GM12878 (cell line): Measurements from ENCODE around the gene ARHGAP26. TPM values are rescaled to one million over a fixed set of nuclear protein-coding genes. Genes with fewer than 3 reads are reported as not detected.

Experiments
- ATAC-seq: fragments of 200-7000 bp; cut with Tn5 transposase; 3 replicates; pipeline ENCODE4 v1.9.1; 2020; ENCODE audit warnings: mild to moderate bottlenecking, moderate library complexity
- BruUV-seq: library from RNA; stranded (reverse); fragments of 400-500 nt; replicated peaks from 2 replicates; lab custom pipeline; 2021; lab: Mats Ljungman, UMichigan
- CTCF ChIA-PET: fragments of 300-600 bp; sonication (Branson Sonifier 250); formaldehyde crosslinking; extraction: SDS; loops from one replicate; lab custom pipeline; 2021; ENCODE audit warnings: inconsistent platforms; lab: Yijun Ruan, JAX
- POLR2A ChIA-PET: fragments of 350-600 bp; formaldehyde crosslinking; extraction: SDS; loops from one replicate; lab custom pipeline; 2021; ENCODE audit warnings: inconsistent platforms; lab: Charles Lee
- RAD21 ChIA-PET: fragments of 300-600 bp; sonication (Branson Sonifier 250); formaldehyde crosslinking; loops from one replicate; lab custom pipeline; 2023; ENCODE audit warnings: antibody characterized with exemption; ENCODE audit not compliant: unreplicated experiment; lab: Charles Lee
- SMC1A ChIA-PET: fragments of 300-600 bp; sonication (Branson Sonifier 250); formaldehyde crosslinking; loops from one replicate; lab custom pipeline; 2023; ENCODE audit not compliant: unreplicated experiment, uncharacterized antibody; lab: Charles Lee
- DNase-seq: peaks from one replicate; pipeline ENCODE4 v3.0.0-alpha.2; 2011; ENCODE audit warnings: low read depth, low spot score
- FAIRE-seq: peaks from 3 replicates; lab custom pipeline; 2011; peaks lifted over from hg19 to GRCh38; lab: Jason Lieb, UNC
- H2AFZ ChIP-seq: 2 replicates; pipeline ENCODE4 v1.6.0; 2011; ENCODE audit warnings: low read depth, low read length, control low read depth; ENCODE audit not compliant: control insufficient read depth
- H3K27ac ChIP-seq: 2 replicates; pipeline ENCODE4 v1.5.1; 2011; ENCODE audit warnings: control low read depth; ENCODE audit not compliant: control insufficient read depth, insufficient read depth
- H3K27me3 ChIP-seq, 2 experiments: replicated peaks in 1 of 2; 2 replicates each; pipeline versions ENCODE4 v1.6.0 to v1.6.1; 2011; ENCODE audit warnings: low read length in 1 of 2; ENCODE audit not compliant: control insufficient read depth in 2 of 2, insufficient read depth in 2 of 2
- H3K36me3 ChIP-seq, 2 experiments: 2 replicates each; pipeline ENCODE4 v1.5.1; 2011; ENCODE audit warnings: low read length in 1 of 2; ENCODE audit not compliant: control insufficient read depth in 2 of 2, insufficient read depth in 2 of 2
- H3K4me1 ChIP-seq: 2 replicates; pipeline ENCODE4 v1.6.1; 2011; ENCODE audit warnings: mild to moderate bottlenecking, low read length, moderate library complexity, mixed read lengths; ENCODE audit not compliant: control insufficient read depth, insufficient read depth
- H3K4me2 ChIP-seq: 2 replicates; pipeline ENCODE4 v1.6.0; 2011; ENCODE audit warnings: control low read depth; ENCODE audit not compliant: control insufficient read depth, insufficient read depth
- H3K4me3 ChIP-seq: fragments of 200-600 bp; sonication (generic); 2 replicates; pipeline ENCODE4 v1.5.1; 2016
- H3K79me2 ChIP-seq: 2 replicates; pipeline ENCODE4 v1.6.0; 2011; ENCODE audit warnings: low read length; ENCODE audit not compliant: control insufficient read depth, insufficient read depth
- H3K9ac ChIP-seq: 2 replicates; pipeline ENCODE4 v1.8.0; 2011; ENCODE audit warnings: low read length, control low read depth, mixed read lengths; ENCODE audit not compliant: control insufficient read depth, insufficient read depth
- H3K9me3 ChIP-seq: replicated peaks from 3 replicates; pipeline ENCODE4 v1.5.1; 2011; ENCODE audit warnings: mild to moderate bottlenecking, low read length; ENCODE audit not compliant: control insufficient read depth, insufficient read depth
- H4K20me1 ChIP-seq: 2 replicates; pipeline ENCODE4 v1.6.0; 2011; ENCODE audit not compliant: control insufficient read depth, insufficient read depth
- CEBPB ChIP-seq, 2 experiments: fragments of 150-350 bp in 1 of 2; IDR thresholded peaks; 2 replicates each; pipeline ENCODE4 v1.6.1; 2012 to 2014; ENCODE audit warnings: low read depth in 2 of 2, low read length in 2 of 2, borderline replicate concordance in 1 of 2, inconsistent platforms in 1 of 2
- CREM ChIP-seq: IDR thresholded peaks from 2 replicates; pipeline ENCODE4 v1.6.1; 2014; ENCODE audit warnings: antibody characterized with exemption, low read depth
- NFYA ChIP-seq: IDR thresholded peaks from 2 replicates; pipeline ENCODE4 v1.6.1; 2011; ENCODE audit warnings: low read depth, mild to moderate bottlenecking, low read length, improper control_type of control experiment, borderline replicate concordance
- NFYB ChIP-seq: IDR thresholded peaks from 2 replicates; pipeline ENCODE4 v1.6.1; 2011; ENCODE audit warnings: low read depth, mild to moderate bottlenecking, low read length, improper control_type of control experiment, moderate library complexity; ENCODE audit not compliant: insufficient read depth
- STAT1 ChIP-seq: fragments of 450-650 bp; conservative IDR thresholded peaks from 2 replicates; pipeline ENCODE4 v1.6.1; 2014; ENCODE audit warnings: antibody characterized with exemption, mild to moderate bottlenecking
- WRNIP1 ChIP-seq: IDR thresholded peaks from 2 replicates; pipeline ENCODE4 v1.6.1; 2011; ENCODE audit warnings: low read depth, low read length, improper control_type of control experiment, borderline replicate concordance
- WGBS: methylation state at CpG from one replicate; pipeline ENCODE4 v1.1.6; 2016; ENCODE audit warnings: low lambda C conversion rate; ENCODE audit not compliant: insufficient replicate concordance, insufficient coverage; ENCODE audit errors: missing lambda C conversion rate; 5-methylcytosine and 5-hydroxymethylcytosine counted together
- in situ Hi-C: fragments of 300-500 bp; cut with MboI; formaldehyde crosslinking; loops from 9 replicates; pipeline ENCODE4 v1.14.3; 2018; ENCODE audit warnings: mixed read lengths
- intact Hi-C: fragments of 100-400 bp; cut with micrococcal nuclease; formaldehyde crosslinking; loops from one replicate; pipeline ENCODE4 v1.14.2; 2022; ENCODE audit not compliant: unreplicated experiment
- polyA plus RNA-seq, 11 experiments: library from polyadenylated mRNA; depleted of rRNA in 4 of 11; unstranded in 6 of 11; stranded (reverse) in 5 of 11; fragments of >200 nt; fragmentation: Nextera tagmentation in 4 of 11; fragmentation: Illumina TruSeq in 1 of 11; extraction: Ambion mirVana in 4 of 11; extraction: Trizol in 1 of 11; gene quantifications; 1 replicate in 1 of 11; 2 replicates in 10 of 11; pipeline versions ENCODE4 v1.2.1 to v1.2.3, GENCODE V29; 2011 to 2016; ENCODE audit warnings: inconsistent platforms in 2 of 11, missing spikeins in 2 of 11, low read depth in 1 of 11
- total RNA-seq, 4 experiments: library from RNA; depleted of rRNA in 3 of 4; stranded (reverse); fragments of >200 nt in 3 of 4; fragmentation: Illumina TruSeq in 1 of 4; extraction: Trizol in 1 of 4; gene quantifications; 2 replicates each; pipeline versions ENCODE4 v1.2.1 to v1.2.3, GENCODE V29; 2013 to 2021
- TF ChIP-seq, protein P1 (sequence below), 3 experiments: IDR thresholded peaks in 2 of 3; conservative IDR thresholded peaks in 1 of 3; 2 replicates each; pipeline ENCODE4 v1.5.1; 2011; ENCODE audit warnings: low read depth in 3 of 3, low read length in 3 of 3, mild to moderate bottlenecking in 3 of 3, control low read depth in 2 of 3, moderate library complexity in 2 of 3, inconsistent platforms in 1 of 3, mixed read lengths in 1 of 3; ENCODE audit not compliant: control insufficient read depth in 2 of 3, insufficient read depth in 1 of 3; ENCODE audit errors: extremely low read depth in 1 of 3
- TF ChIP-seq, protein P2 (sequence below): IDR thresholded peaks from 2 replicates; pipeline ENCODE4 v1.6.1; 2012; ENCODE audit warnings: low read depth, low read length, improper control_type of control experiment
- TF ChIP-seq, protein P3 (sequence below): fragments of 450-650 bp; IDR thresholded peaks from 2 replicates; pipeline ENCODE4 v1.6.1; 2017; ENCODE audit warnings: borderline replicate concordance

Gene ARHGAP26
- total and polyA plus RNA-seq, 10 of the 15 experiments (the other 5 are each of a cell fraction or from before 2014, with no cell fraction given), result 9.4 to 41.5 (median 19.3) TPM

DNA sequence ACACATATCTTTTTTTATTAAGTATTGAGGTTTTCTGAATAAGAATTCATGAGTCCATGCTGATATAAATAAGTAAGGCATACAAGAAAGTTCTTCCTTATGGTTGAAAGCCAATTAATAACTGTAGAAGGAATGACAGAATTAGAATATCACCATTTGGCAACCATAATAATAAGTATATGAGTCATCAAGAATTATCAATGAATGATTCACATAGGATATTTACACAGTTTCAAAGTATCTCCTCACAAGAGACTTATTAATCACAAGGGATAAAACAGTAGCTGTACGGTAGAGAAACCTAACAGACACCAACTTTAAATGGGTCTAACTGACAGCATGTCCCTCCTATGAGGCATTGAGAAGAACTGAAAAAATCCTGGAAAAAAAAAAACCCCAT is 471.7 kb downstream of the ARHGAP26 start:
- Histone ChIP-seq H3K9ac (no peak overlapping the region), H3K4me3 (no peak overlapping the region), H3K9me3 (peaks cover 6% of the 10 kb centered on the region; the same call in 2 of the 3 replicates), H3K4me2 (no peak overlapping the region), H3K4me1 (no peaks in the 10 kb centered on the region), H3K36me3 (no peaks in the 10 kb centered on the region), H3K27ac (no peak overlapping the region), H2AFZ (no peak overlapping the region), H3K27me3 (no peaks in the 10 kb centered on the region), H3K79me2 (no peaks in the 10 kb centered on the region), H4K20me1 (no peaks in the 10 kb centered on the region)
- SMC1A ChIA-PET, result interaction anchor here (0.6 kb wide), 2 partner anchors 20 to 144 kb away, joined by 3 read pairs; no protein-coding TSS in a partner anchor
- TF ChIP-seq WRNIP1, result no peak
- CTCF ChIA-PET, result no interaction called here
- DNase-seq (no peak), FAIRE-seq (no peak), ATAC-seq (no peak)
- in situ Hi-C loops, result no loop called here
- intact Hi-C loops, result no loop called here
- POLR2A ChIA-PET, result interaction anchor here (1.0 kb wide), 1 partner anchor 13 kb away, joined by 3 read pairs; no protein-coding TSS in a partner anchor
- RAD21 ChIA-PET, result no interaction called here
- BruUV-seq, result no TSS peak
- 54% methylated on average over 1 of the region's 1 CpG for WGBS

DNA sequence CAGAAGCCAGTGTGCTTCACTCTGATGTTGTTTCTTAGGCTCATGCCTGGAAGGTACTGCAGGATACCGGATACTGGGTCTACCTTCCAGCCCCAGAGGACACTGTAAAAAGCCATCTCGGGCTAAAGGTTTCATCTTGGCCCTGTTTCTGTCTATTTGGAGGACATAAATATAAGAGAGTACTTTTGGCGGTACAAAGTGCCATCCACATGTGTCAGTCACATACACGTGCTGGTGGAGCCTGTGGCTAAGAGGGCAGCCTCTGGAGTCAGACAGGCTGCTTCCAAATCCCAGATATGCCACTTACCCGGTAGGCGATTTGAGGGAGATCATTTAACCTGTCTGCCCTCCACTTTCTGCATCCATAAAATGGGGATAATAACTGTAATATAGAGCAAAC is 472.9 kb downstream of the ARHGAP26 start:
- H3K36me3 ChIP-seq, result no peaks in the 10 kb centered on the region
- POLR2A ChIA-PET, result no interaction called here
- SMC1A ChIA-PET, result interaction anchor here (1.2 kb wide), 1 partner anchor 31 kb away, joined by 3 read pairs; no protein-coding TSS in a partner anchor
- H3K27me3 ChIP-seq, result no peaks in the 10 kb centered on the region
- BruUV-seq, result no TSS peak
- H3K4me2 ChIP-seq, result no peak overlapping the region
- in situ Hi-C loops (no loop called here), intact Hi-C loops (no loop called here)
- no peak overlapping the region for H2AFZ ChIP-seq
- H4K20me1 ChIP-seq, result no peaks in the 10 kb centered on the region
- H3K79me2 ChIP-seq, result no peaks in the 10 kb centered on the region
- no peak overlapping the region for H3K27ac ChIP-seq
- no peak for FAIRE-seq
- WGBS, result 92% methylated on average over 6 of the region's 6 CpGs
- no peak for DNase-seq
- no peak overlapping the region for H3K4me3 ChIP-seq
- CTCF ChIA-PET, result no interaction called here
- no peaks in the 10 kb centered on the region for H3K4me1 ChIP-seq
- ATAC-seq, result no peak
- RAD21 ChIA-PET, result no interaction called here
- H3K9me3 ChIP-seq, result peaks cover 6% of the 10 kb centered on the region; the same call in 2 of the 3 replicates
- H3K9ac ChIP-seq, result no peak overlapping the region
- no peak for TF ChIP-seq STAT1
- TF ChIP-seq NFYB, result no peak
- no peak for TF ChIP-seq CREM
- no peak for TF ChIP-seq CEBPB (IDR thresholded peaks at IDR 0.05; ENCODE audit: borderline replicate concordance in 1 of 2, low read depth in 2 of 2, low read length in 2 of 2)
- TF ChIP-seq, protein P1, sequence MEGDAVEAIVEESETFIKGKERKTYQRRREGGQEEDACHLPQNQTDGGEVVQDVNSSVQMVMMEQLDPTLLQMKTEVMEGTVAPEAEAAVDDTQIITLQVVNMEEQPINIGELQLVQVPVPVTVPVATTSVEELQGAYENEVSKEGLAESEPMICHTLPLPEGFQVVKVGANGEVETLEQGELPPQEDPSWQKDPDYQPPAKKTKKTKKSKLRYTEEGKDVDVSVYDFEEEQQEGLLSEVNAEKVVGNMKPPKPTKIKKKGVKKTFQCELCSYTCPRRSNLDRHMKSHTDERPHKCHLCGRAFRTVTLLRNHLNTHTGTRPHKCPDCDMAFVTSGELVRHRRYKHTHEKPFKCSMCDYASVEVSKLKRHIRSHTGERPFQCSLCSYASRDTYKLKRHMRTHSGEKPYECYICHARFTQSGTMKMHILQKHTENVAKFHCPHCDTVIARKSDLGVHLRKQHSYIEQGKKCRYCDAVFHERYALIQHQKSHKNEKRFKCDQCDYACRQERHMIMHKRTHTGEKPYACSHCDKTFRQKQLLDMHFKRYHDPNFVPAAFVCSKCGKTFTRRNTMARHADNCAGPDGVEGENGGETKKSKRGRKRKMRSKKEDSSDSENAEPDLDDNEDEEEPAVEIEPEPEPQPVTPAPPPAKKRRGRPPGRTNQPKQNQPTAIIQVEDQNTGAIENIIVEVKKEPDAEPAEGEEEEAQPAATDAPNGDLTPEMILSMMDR (IDR thresholded peaks at IDR 0.05 in 2 of 3, conservative IDR thresholded peaks at IDR 0.05 in 1 of 3; ENCODE audit: control insufficient read depth in 2 of 3, extremely low read depth in 1 of 3, insufficient read depth in 1 of 3, low read depth in 3 of 3, low read length in 3 of 3), result no peak
- TF ChIP-seq, protein P2, sequence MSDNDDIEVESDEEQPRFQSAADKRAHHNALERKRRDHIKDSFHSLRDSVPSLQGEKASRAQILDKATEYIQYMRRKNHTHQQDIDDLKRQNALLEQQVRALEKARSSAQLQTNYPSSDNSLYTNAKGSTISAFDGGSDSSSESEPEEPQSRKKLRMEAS, result no peak
- TF ChIP-seq, protein P3, sequence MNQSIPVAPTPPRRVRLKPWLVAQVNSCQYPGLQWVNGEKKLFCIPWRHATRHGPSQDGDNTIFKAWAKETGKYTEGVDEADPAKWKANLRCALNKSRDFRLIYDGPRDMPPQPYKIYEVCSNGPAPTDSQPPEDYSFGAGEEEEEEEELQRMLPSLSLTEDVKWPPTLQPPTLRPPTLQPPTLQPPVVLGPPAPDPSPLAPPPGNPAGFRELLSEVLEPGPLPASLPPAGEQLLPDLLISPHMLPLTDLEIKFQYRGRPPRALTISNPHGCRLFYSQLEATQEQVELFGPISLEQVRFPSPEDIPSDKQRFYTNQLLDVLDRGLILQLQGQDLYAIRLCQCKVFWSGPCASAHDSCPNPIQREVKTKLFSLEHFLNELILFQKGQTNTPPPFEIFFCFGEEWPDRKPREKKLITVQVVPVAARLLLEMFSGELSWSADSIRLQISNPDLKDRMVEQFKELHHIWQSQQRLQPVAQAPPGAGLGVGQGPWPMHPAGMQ, result no peak
- TF ChIP-seq NFYA, result no peak
